HL-60 (cell line): ENCODE measurements around the gene STEAP3.

ENCODE experiments used
- DNase-seq, 2 experiments: peaks; one replicate each; pipeline ENCODE4 v3.0.0-alpha.2; 2010 to 2020; ENCODE audit warnings: low read depth in 1 of 2, low spot score in 1 of 2
- H3K27ac ChIP-seq: fragments of 250-450 bp; sonication (Bioruptor Pico); replicated peaks from 2 replicates; pipeline ENCODE4 v1.5.1; 2020; ENCODE audit warnings: mild to moderate bottlenecking, moderate library complexity
- H3K27me3 ChIP-seq: fragments of 250-450 bp; sonication (Bioruptor Pico); 2 replicates; pipeline ENCODE4 v1.5.1; 2021; ENCODE audit warnings: mild to moderate bottlenecking, moderate library complexity; ENCODE audit not compliant: insufficient read depth, poor library complexity, severe bottlenecking
- H3K4me3 ChIP-seq: replicated peaks from 2 replicates; pipeline ENCODE4 v1.5.1; 2011; ENCODE audit warnings: mild to moderate bottlenecking, control low read depth, low read length; ENCODE audit not compliant: insufficient read depth
- GABPA ChIP-seq: IDR thresholded peaks from 2 replicates; pipeline ENCODE4 v1.6.1; 2012; ENCODE audit warnings: low read depth
- POLR2AphosphoS5 ChIP-seq: IDR thresholded peaks from 2 replicates; pipeline ENCODE4 v1.6.1; 2012; ENCODE audit warnings: low read depth
- SPI1 ChIP-seq: IDR thresholded peaks from 2 replicates; pipeline ENCODE4 v1.6.1; 2012; ENCODE audit warnings: low read depth, mild to moderate bottlenecking, borderline replicate concordance
- TF ChIP-seq, protein P1 (sequence below): IDR thresholded peaks from one replicate; pipeline ENCODE4 v1.5.1; 2011; ENCODE audit warnings: low read length, control low read depth, inconsistent platforms; ENCODE audit not compliant: insufficient read depth
- TF ChIP-seq, protein P2 (sequence below): IDR thresholded peaks from 2 replicates; pipeline ENCODE4 v1.6.1; 2012; ENCODE audit warnings: low read depth; ENCODE audit not compliant: insufficient replicate concordance

The STEAP3 gene

DNA sequence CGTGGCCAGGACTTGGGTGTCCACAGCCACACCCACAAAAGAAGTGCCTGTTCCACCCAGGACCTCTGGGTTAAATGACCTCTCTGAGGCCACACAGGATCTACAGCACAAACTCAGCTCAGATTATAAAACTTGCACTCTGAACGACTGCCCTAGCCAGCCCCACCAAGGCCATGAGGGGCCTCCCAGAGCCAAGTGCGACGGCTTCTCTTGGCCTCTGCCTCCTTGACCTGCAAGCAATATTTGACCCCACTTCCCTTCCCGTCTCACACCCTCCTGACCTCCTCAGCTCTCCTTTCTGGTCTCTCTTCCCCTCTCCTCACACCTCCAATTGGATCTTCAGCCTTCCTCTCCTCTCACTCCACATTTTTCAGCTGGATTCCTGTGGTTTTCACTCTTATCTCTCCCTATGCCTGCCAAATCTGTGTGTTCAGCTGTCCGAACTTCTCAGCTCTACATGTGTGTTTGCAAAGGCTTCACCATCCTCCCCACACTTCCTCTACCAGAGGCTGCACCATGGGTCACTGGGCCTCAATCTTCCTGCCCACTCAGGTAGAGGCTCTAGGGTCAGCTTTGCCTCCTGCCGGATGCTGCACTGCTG, 25.3 kb upstream of the STEAP3 start:
- no peaks in the 10 kb centered on the region for H3K27me3 ChIP-seq
- TF ChIP-seq, protein P1, sequence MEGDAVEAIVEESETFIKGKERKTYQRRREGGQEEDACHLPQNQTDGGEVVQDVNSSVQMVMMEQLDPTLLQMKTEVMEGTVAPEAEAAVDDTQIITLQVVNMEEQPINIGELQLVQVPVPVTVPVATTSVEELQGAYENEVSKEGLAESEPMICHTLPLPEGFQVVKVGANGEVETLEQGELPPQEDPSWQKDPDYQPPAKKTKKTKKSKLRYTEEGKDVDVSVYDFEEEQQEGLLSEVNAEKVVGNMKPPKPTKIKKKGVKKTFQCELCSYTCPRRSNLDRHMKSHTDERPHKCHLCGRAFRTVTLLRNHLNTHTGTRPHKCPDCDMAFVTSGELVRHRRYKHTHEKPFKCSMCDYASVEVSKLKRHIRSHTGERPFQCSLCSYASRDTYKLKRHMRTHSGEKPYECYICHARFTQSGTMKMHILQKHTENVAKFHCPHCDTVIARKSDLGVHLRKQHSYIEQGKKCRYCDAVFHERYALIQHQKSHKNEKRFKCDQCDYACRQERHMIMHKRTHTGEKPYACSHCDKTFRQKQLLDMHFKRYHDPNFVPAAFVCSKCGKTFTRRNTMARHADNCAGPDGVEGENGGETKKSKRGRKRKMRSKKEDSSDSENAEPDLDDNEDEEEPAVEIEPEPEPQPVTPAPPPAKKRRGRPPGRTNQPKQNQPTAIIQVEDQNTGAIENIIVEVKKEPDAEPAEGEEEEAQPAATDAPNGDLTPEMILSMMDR, result no peak
- TF ChIP-seq GABPA (no peak), SPI1 (no peak), POLR2AphosphoS5 (no peak)
- TF ChIP-seq, protein P2, sequence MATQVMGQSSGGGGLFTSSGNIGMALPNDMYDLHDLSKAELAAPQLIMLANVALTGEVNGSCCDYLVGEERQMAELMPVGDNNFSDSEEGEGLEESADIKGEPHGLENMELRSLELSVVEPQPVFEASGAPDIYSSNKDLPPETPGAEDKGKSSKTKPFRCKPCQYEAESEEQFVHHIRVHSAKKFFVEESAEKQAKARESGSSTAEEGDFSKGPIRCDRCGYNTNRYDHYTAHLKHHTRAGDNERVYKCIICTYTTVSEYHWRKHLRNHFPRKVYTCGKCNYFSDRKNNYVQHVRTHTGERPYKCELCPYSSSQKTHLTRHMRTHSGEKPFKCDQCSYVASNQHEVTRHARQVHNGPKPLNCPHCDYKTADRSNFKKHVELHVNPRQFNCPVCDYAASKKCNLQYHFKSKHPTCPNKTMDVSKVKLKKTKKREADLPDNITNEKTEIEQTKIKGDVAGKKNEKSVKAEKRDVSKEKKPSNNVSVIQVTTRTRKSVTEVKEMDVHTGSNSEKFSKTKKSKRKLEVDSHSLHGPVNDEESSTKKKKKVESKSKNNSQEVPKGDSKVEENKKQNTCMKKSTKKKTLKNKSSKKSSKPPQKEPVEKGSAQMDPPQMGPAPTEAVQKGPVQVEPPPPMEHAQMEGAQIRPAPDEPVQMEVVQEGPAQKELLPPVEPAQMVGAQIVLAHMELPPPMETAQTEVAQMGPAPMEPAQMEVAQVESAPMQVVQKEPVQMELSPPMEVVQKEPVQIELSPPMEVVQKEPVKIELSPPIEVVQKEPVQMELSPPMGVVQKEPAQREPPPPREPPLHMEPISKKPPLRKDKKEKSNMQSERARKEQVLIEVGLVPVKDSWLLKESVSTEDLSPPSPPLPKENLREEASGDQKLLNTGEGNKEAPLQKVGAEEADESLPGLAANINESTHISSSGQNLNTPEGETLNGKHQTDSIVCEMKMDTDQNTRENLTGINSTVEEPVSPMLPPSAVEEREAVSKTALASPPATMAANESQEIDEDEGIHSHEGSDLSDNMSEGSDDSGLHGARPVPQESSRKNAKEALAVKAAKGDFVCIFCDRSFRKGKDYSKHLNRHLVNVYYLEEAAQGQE, result no peak
- no peak overlapping the region for H3K27ac ChIP-seq
- no peak overlapping the region for H3K4me3 ChIP-seq
- no peak for DNase-seq

DNA sequence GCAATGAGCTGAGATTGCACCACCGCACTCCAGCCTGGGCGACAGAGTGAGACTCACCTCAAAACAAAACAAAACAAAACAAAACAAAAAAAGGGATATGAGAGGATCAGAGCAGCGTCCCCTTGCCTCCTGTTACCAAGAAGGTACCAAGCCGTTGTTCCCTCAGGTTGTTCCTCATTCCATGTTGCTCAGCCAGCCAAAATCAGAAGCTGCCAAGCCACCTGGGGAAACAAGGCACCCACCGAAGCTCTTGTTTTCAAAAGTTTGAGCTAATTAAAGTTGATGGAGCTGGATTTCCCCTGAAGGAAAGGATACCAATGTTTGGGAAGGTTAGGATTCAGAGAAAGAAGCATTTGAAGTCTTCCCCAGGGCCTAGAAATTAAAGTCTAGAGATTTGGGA, 21.8 kb upstream of the STEAP3 start:
- H3K27me3 ChIP-seq, result no peaks in the 10 kb centered on the region
- no peak for DNase-seq
- no peak overlapping the region for H3K27ac ChIP-seq
- TF ChIP-seq SPI1 (no peak), GABPA (no peak)
- H3K4me3 ChIP-seq, result no peak overlapping the region

DNA sequence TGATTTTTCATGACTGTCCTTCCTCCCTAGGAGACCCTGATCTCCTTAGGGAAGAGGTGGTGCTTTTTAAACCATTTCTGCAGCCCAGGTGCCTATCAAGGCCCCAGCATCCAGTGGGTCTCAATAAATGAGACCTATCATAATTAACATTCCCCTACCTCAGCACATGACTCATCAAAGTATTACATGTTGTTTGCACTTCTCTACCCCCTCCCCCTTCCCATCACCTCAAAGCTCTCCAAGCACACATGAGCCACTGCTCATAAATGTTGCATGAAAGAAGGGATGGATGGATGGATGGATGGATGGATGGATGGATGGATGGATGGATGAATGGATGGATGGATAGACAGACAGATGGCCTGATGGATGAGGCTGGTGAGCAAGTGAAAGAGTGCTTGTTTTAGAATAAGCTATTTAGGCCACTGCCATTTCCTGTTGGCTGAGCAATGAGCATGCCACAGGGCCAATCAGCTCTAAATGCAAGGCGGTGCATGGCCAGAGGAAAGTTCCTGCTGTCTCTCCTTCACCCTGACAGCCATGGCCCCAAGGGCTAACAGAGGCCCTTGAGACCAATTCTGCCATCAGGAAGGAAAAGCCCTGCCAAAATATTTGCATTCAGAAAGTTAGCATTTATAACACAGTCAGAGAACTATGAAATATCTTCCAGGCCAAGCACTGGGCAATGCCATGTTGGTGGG, 20.9 kb upstream of the STEAP3 start:
- TF ChIP-seq POLR2AphosphoS5, result no peak
- TF ChIP-seq GABPA, result no peak
- TF ChIP-seq, protein P1, result no peak
- TF ChIP-seq, protein P2, result no peak
- TF ChIP-seq SPI1, result no peak
- no peak for DNase-seq
- Histone ChIP-seq H3K4me3 (no peak overlapping the region), H3K27ac (no peak overlapping the region), H3K27me3 (no peaks in the 10 kb centered on the region)

DNA sequence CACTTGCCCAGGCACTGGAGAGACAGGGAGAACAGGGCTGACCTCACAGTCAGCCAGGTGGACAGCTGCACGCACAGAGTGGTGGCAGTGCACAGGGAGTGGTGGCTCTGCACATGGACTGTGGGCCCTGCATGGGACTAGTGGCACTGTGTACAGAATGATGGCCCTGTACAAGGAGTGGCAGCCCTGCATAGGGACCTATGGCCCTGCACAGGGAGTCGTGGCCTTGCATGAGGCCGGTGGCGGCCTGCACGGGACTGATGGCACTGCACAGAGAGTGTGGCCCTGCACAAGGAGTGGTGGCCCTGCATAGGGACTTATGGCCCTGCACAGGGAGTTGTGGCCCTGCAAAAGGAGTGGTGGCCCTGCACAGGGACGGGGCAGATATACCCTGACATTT, 19.1 kb upstream of the STEAP3 start:
- Histone ChIP-seq H3K4me3 (no peak overlapping the region), H3K27me3 (no peaks in the 10 kb centered on the region), H3K27ac (no peak overlapping the region)
- no peak for TF ChIP-seq POLR2AphosphoS5
- no peak for TF ChIP-seq SPI1
- TF ChIP-seq, protein P2, result no peak
- TF ChIP-seq, protein P1, result no peak
- no peak for TF ChIP-seq GABPA
- DNase-seq, result no peak
